HepG2 (cell line): ENCODE measurements around the gene PLD1. TPM values are rescaled to one million over a fixed set of nuclear protein-coding genes. Genes with fewer than 3 reads are reported as not detected.

Experiments used
- ATAD3A ChIP-seq: sonication (generic); formaldehyde crosslinking; IDR thresholded peaks from 2 replicates; pipeline ENCODE4 v1.4.0; 2020; ENCODE audit warnings: missing genetic modification reagents
- CREB3 ChIP-seq: sonication (generic); formaldehyde crosslinking; IDR thresholded peaks from 2 replicates; pipeline ENCODE4 v1.5.0; 2020; ENCODE audit warnings: missing genetic modification reagents
- FOXJ3 ChIP-seq: sonication (generic); formaldehyde crosslinking; IDR thresholded peaks from 2 replicates; pipeline ENCODE4 v1.4.0; 2020; ENCODE audit warnings: missing genetic modification reagents, mild to moderate bottlenecking, borderline replicate concordance
- FUBP1 ChIP-seq: sonication (generic); formaldehyde crosslinking; IDR thresholded peaks from 2 replicates; pipeline ENCODE4 v1.5.1; 2020; ENCODE audit warnings: missing genetic modification reagents, mild to moderate bottlenecking, borderline replicate concordance
- IRF2 ChIP-seq: IDR thresholded peaks from 2 replicates; pipeline ENCODE4 v1.6.1; 2018; ENCODE audit warnings: missing genetic modification reagents, missing compliant biosample characterization
- MIER2 ChIP-seq: IDR thresholded peaks from 2 replicates; pipeline ENCODE4 v1.6.1; 2016; ENCODE audit warnings: missing biosample characterization, missing genetic modification reagents
- NCOR1 ChIP-seq: fragments of 200-600 bp; sonication (generic); IDR thresholded peaks from 2 replicates; pipeline ENCODE4 v1.7.0; 2017; ENCODE audit warnings: antibody characterized with exemption, low read length, borderline replicate concordance
- PTBP1 ChIP-seq: fragments of 200-400 bp; formaldehyde crosslinking; IDR thresholded peaks from 2 replicates; pipeline ENCODE4 v1.6.1; 2018; ENCODE audit warnings: low read length, low read depth; ENCODE audit not compliant: poor library complexity, severe bottlenecking
- RXRB ChIP-seq: IDR thresholded peaks from 2 replicates; pipeline ENCODE4 v1.6.1; 2016; ENCODE audit warnings: borderline replicate concordance, missing genetic modification reagents, missing compliant biosample characterization
- SALL2 ChIP-seq: sonication (generic); formaldehyde crosslinking; IDR thresholded peaks from 2 replicates; pipeline ENCODE4 v1.8.1; 2023; ENCODE audit warnings: mild to moderate bottlenecking, missing genetic modification reagents, inconsistent platforms
- ZBTB43 ChIP-seq: sonication (generic); formaldehyde crosslinking; conservative IDR thresholded peaks from 2 replicates; pipeline ENCODE4 v1.4.0; 2020; ENCODE audit warnings: missing genetic modification reagents
- ZHX1 ChIP-seq: sonication (generic); formaldehyde crosslinking; IDR thresholded peaks from 2 replicates; pipeline ENCODE4 v1.8.1; 2022; ENCODE audit warnings: low read depth, mild to moderate bottlenecking, missing genetic modification reagents
- ZMYM4 ChIP-seq: sonication (generic); formaldehyde crosslinking; IDR thresholded peaks from 2 replicates; pipeline ENCODE4 v1.8.1; 2023; ENCODE audit warnings: mild to moderate bottlenecking, missing genetic modification reagents
- ZNF280D ChIP-seq: sonication (generic); formaldehyde crosslinking; IDR thresholded peaks from 2 replicates; pipeline ENCODE4 v1.5.1; 2020; ENCODE audit warnings: mild to moderate bottlenecking, missing genetic modification reagents
- ZNF282 ChIP-seq: fragments of 450-650 bp; IDR thresholded peaks from 2 replicates; pipeline ENCODE4 v1.6.1; 2018; ENCODE audit not compliant: partially characterized antibody
- ZNF550 ChIP-seq: sonication (generic); formaldehyde crosslinking; IDR thresholded peaks from 2 replicates; pipeline ENCODE4 v1.4.0; 2020; ENCODE audit warnings: mild to moderate bottlenecking, missing genetic modification reagents, borderline replicate concordance
- ZNF562 ChIP-seq: sonication (generic); formaldehyde crosslinking; IDR thresholded peaks from 2 replicates; pipeline ENCODE4 v1.8.0; 2022; ENCODE audit warnings: missing genetic modification reagents, borderline replicate concordance
- ZNF563 ChIP-seq: sonication (generic); formaldehyde crosslinking; IDR thresholded peaks from 2 replicates; pipeline ENCODE4 v1.8.0; 2022; ENCODE audit warnings: mild to moderate bottlenecking, moderate library complexity, missing genetic modification reagents
- ZNF782 ChIP-seq: sonication (generic); formaldehyde crosslinking; IDR thresholded peaks from 2 replicates; pipeline ENCODE4 v1.4.0; 2020; ENCODE audit warnings: missing genetic modification reagents, mild to moderate bottlenecking, borderline replicate concordance
- polyA plus RNA-seq, 8 experiments: library from polyadenylated mRNA; depleted of rRNA in 3 of 8; stranded (reverse) in 7 of 8; unstranded in 1 of 8; fragments of >200 nt; fragmentation: Illumina TruSeq in 4 of 8; extraction: Trizol in 4 of 8; gene quantifications; 2 replicates each; pipeline versions ENCODE4 v1.2.1 to v1.2.3, GENCODE V29; 2011 to 2016; ENCODE audit warnings: low read depth in 4 of 8, missing spikeins in 1 of 8, mixed read lengths in 1 of 8; ENCODE audit not compliant: insufficient read depth in 1 of 8
- total RNA-seq, 5 experiments: library from RNA; depleted of rRNA; stranded (reverse); fragments of >200 nt; fragmentation: Illumina TruSeq; extraction: Trizol; gene quantifications; 2 replicates each; pipeline ENCODE4 v1.2.3, GENCODE V29; 2016; ENCODE audit warnings: low read depth in 1 of 5

The PLD1 gene
- total and polyA plus RNA-seq, 2 of the 13 experiments (the other 11 are each of a cell fraction or from before 2014, with no cell fraction given), result 27.1 to 59.4 TPM

GRCh38 chr3:171840811-171841619 is 30.7 kb upstream of the PLD1 start (continued):
- no peak for TF ChIP-seq ZHX1 (CRISPR knock-in tag)
- TF ChIP-seq CREB3 (CRISPR knock-in tag), result no peak
- TF ChIP-seq FUBP1 (CRISPR knock-in tag), result no peak
- TF ChIP-seq PTBP1, result no peak
- TF ChIP-seq NCOR1, result peak; percentile 85; the same call in 1 of the 2 replicates
- TF ChIP-seq ZNF550, result no peak
- no peak; the same call in 1 of the 2 replicates for TF ChIP-seq SALL2 (CRISPR knock-in tag)
- no peak for TF ChIP-seq ZNF280D (CRISPR knock-in tag)
- TF ChIP-seq RXRB (CRISPR knock-in tag), result peak; percentile 96
- no peak for TF ChIP-seq ZNF282
- TF ChIP-seq ATAD3A (CRISPR knock-in tag), result no peak
- TF ChIP-seq ZNF562 (CRISPR knock-in tag), result no peak
- no peak for TF ChIP-seq MIER2
- TF ChIP-seq ZMYM4 (CRISPR knock-in tag), result peak; percentile 31; the same call in 1 of the 2 replicates
- peak; percentile 84 for TF ChIP-seq ZBTB43
- TF ChIP-seq IRF2 (CRISPR knock-in tag), result no peak; the same call in 1 of the 2 replicates
- TF ChIP-seq ZNF563, result no peak
- no peak for TF ChIP-seq ZNF782 (CRISPR knock-in tag)
- TF ChIP-seq FOXJ3, result peak; percentile 99
